Smooth muscle cell (in vitro differentiated cells): ENCODE results near the gene SLC25A25. TPM values are rescaled to one million over a fixed set of nuclear protein-coding genes. Genes with fewer than 3 reads are reported as not detected.

Source experiments
- DNase-seq: peaks from one replicate; lab custom pipeline; 2025; ENCODE audit not compliant: unreplicated experiment; lab: John Stamatoyannopoulos, UW
- H2AFZ ChIP-seq: fragments of 200-600 bp; sonication (generic); 2 replicates; pipeline ENCODE4 v1.6.0; 2016; ENCODE audit warnings: antibody characterized with exemption, low read depth, mild to moderate bottlenecking
- H3F3A ChIP-seq: fragments of 200-600 bp; sonication (generic); 2 replicates; pipeline ENCODE4 v1.6.0; 2017; ENCODE audit warnings: antibody characterized with exemption, low read depth
- H3K27ac ChIP-seq: fragments of 200-600 bp; sonication (generic); 2 replicates; pipeline ENCODE4 v1.5.1; 2016; ENCODE audit warnings: low read depth, mild to moderate bottlenecking
- H3K27me3 ChIP-seq: fragments of 200-600 bp; sonication (generic); 2 replicates; pipeline ENCODE4 v1.6.1; 2016; ENCODE audit warnings: low read depth, mild to moderate bottlenecking
- H3K36me3 ChIP-seq: fragments of 200-600 bp; sonication (generic); 2 replicates; pipeline ENCODE4 v1.5.1; 2016; ENCODE audit warnings: low read depth
- H3K4me1 ChIP-seq: fragments of 200-600 bp; sonication (generic); 2 replicates; pipeline ENCODE4 v1.5.1; 2016; ENCODE audit warnings: low read depth
- H3K4me2 ChIP-seq: fragments of 200-600 bp; sonication (generic); 2 replicates; pipeline ENCODE4 v1.6.0; 2016; ENCODE audit warnings: mild to moderate bottlenecking
- H3K4me3 ChIP-seq: fragments of 200-600 bp; sonication (generic); 2 replicates; pipeline ENCODE4 v1.5.1; 2016; ENCODE audit warnings: mild to moderate bottlenecking
- H3K79me2 ChIP-seq: fragments of 200-600 bp; sonication (generic); 2 replicates; pipeline ENCODE4 v1.6.0; 2016; ENCODE audit warnings: low read depth, mild to moderate bottlenecking
- H3K9ac ChIP-seq: fragments of 200-600 bp; sonication (generic); 2 replicates; pipeline ENCODE4 v1.6.0; 2016; ENCODE audit warnings: low read depth
- H3K9me3 ChIP-seq: fragments of 200-600 bp; sonication (generic); replicated peaks from 2 replicates; pipeline ENCODE4 v1.5.1; 2016; ENCODE audit warnings: low read depth
- H4K20me1 ChIP-seq: fragments of 200-600 bp; sonication (generic); 2 replicates; pipeline ENCODE4 v1.6.0; 2016; ENCODE audit warnings: low read depth
- CTCF ChIP-seq: fragments of 200-600 bp; sonication (generic); IDR thresholded peaks from 2 replicates; pipeline ENCODE4 v1.5.1; 2017; ENCODE audit warnings: borderline replicate concordance, mild to moderate bottlenecking, antibody characterized with exemption; ENCODE audit not compliant: insufficient read depth, poor library complexity, severe bottlenecking
- WGBS: methylation state at CpG from one replicate; pipeline ENCODE4 v1.1.7; 2016; ENCODE audit warnings: low lambda C conversion rate; 5-methylcytosine and 5-hydroxymethylcytosine counted together
- polyA plus RNA-seq: library from polyadenylated mRNA; unstranded; fragments of >200 nt; fragmentation: Nextera tagmentation; extraction: Ambion mirVana; gene quantifications from 2 replicates; pipeline ENCODE4 v1.2.1, GENCODE V29; 2016
- total RNA-seq: library from RNA; depleted of rRNA; stranded (reverse); fragments of >200 nt; gene quantifications from 2 replicates; pipeline ENCODE4 v1.2.3, GENCODE V29; 2014

SLC25A25 gene
- total and polyA plus RNA-seq, 2 experiments from 2014 or later, result 15.7 to 20.5 TPM

- Histone ChIP-seq H3K9me3 (no peaks in the 10 kb centered on the region), H3K79me2 (peaks cover 8% of the 10 kb centered on the region), H3K9ac (no peak overlapping the region), H2AFZ (no peak overlapping the region), H3K4me3 (no peak overlapping the region), H3K36me3 (no peaks in the 10 kb centered on the region), H3K4me1 (no peaks in the 10 kb centered on the region), H3K27me3 (no peaks in the 10 kb centered on the region), H3F3A (no peaks in the 10 kb centered on the region), H4K20me1 (peaks cover 12% of the 10 kb centered on the region), H3K27ac (no peak overlapping the region), H3K4me2 (no peak overlapping the region)
- WGBS, result 98% methylated on average over 8 of the region's 8 CpGs
- no peak for DNase-seq
- TF ChIP-seq CTCF, result no peak
Observed at GRCh38 chr9:128124451-128124850, 56.4 kb downstream of the SLC25A25 start.

GRCh38 chr9:128124873-128125579, 57.0 kb downstream of the SLC25A25 start:
- DNase-seq, result peak; percentile 10
- Histone ChIP-seq H3K27ac (no peak overlapping the region), H3K27me3 (no peaks in the 10 kb centered on the region), H2AFZ (no peak overlapping the region), H3K4me3 (no peak overlapping the region), H3K4me1 (no peaks in the 10 kb centered on the region), H3K9me3 (no peaks in the 10 kb centered on the region), H3K4me2 (no peak overlapping the region), H4K20me1 (peaks cover 12% of the 10 kb centered on the region), H3K9ac (no peak overlapping the region), H3K79me2 (peaks cover 8% of the 10 kb centered on the region), H3F3A (no peaks in the 10 kb centered on the region), H3K36me3 (no peaks in the 10 kb centered on the region)
- WGBS, result 84% methylated on average over 16 of the region's 16 CpGs
- TF ChIP-seq CTCF, result peak; percentile 38

- Histone ChIP-seq H3K79me2 (peaks cover 8% of the 10 kb centered on the region), H3K27me3 (no peaks in the 10 kb centered on the region), H3K27ac (no peak overlapping the region), H3K9ac (no peak overlapping the region), H3K9me3 (no peaks in the 10 kb centered on the region), H4K20me1 (peaks cover 12% of the 10 kb centered on the region), H2AFZ (no peak overlapping the region), H3K4me3 (no peak overlapping the region), H3F3A (no peaks in the 10 kb centered on the region), H3K36me3 (no peaks in the 10 kb centered on the region), H3K4me2 (no peak overlapping the region), H3K4me1 (no peaks in the 10 kb centered on the region)
- no peak for DNase-seq
- 84% methylated on average over 10 of the region's 10 CpGs for WGBS
- TF ChIP-seq CTCF, result no peak
Observed at GRCh38 chr9:128125580-128126354, 57.7 kb downstream of the SLC25A25 start.
